Mesenchymal stem cell (in vitro differentiated cells and primary cell): ENCODE data around the gene TMSB10.

ENCODE experiments used
- DNase-seq: peaks from one replicate; pipeline ENCODE4 v3.0.0-alpha.2; 2013
- H2AFZ ChIP-seq: one replicate; pipeline ENCODE4 v1.6.1; 2013; ENCODE audit warnings: low read depth, mild to moderate bottlenecking, control low read depth, inconsistent platforms, low read length, moderate library complexity
- H2AK5ac ChIP-seq: 2 replicates; pipeline ENCODE4 v1.6.1; 2013; ENCODE audit warnings: low read length, moderate library complexity, mild to moderate bottlenecking, inconsistent platforms; ENCODE audit not compliant: severe bottlenecking
- H2BK120ac ChIP-seq: one replicate; pipeline ENCODE4 v1.6.1; 2013; ENCODE audit warnings: low read depth, mild to moderate bottlenecking, inconsistent platforms, low read length, moderate library complexity
- H2BK12ac ChIP-seq, 2 experiments: one replicate each; pipeline ENCODE4 v1.6.1; 2013; ENCODE audit warnings: inconsistent platforms in 2 of 2, low read length in 2 of 2, mild to moderate bottlenecking in 2 of 2, moderate library complexity in 2 of 2, control low read depth in 1 of 2
- H2BK15ac ChIP-seq: one replicate; pipeline ENCODE4 v1.6.1; 2013; ENCODE audit warnings: mild to moderate bottlenecking, low read depth, inconsistent platforms; ENCODE audit not compliant: poor library complexity, severe bottlenecking
- H2BK5ac ChIP-seq: 2 replicates; pipeline ENCODE4 v1.6.1; 2013; ENCODE audit warnings: low read depth, mild to moderate bottlenecking, low read length, control low read depth, inconsistent platforms; ENCODE audit not compliant: poor library complexity, severe bottlenecking
- H3K14ac ChIP-seq, 2 experiments: one replicate each; pipeline ENCODE4 v1.6.1; 2013; ENCODE audit warnings: inconsistent platforms in 2 of 2, low read length in 2 of 2, control low read depth in 1 of 2, mild to moderate bottlenecking in 1 of 2, moderate library complexity in 1 of 2
- H3K18ac ChIP-seq, 2 experiments: one replicate each; pipeline ENCODE4 v1.6.1; 2013; ENCODE audit warnings: inconsistent platforms in 2 of 2, low read length in 2 of 2, control low read depth in 1 of 2, low read depth in 1 of 2, mild to moderate bottlenecking in 1 of 2
- H3K23ac ChIP-seq, 2 experiments: one replicate each; pipeline ENCODE4 v1.6.1; 2013; ENCODE audit warnings: inconsistent platforms in 2 of 2, low read length in 2 of 2, mild to moderate bottlenecking in 2 of 2, moderate library complexity in 2 of 2, control low read depth in 1 of 2
- H3K27ac ChIP-seq: 2 replicates; pipeline ENCODE4 v1.5.1; 2013; ENCODE audit warnings: mild to moderate bottlenecking, moderate library complexity, low read length, control low read depth, inconsistent platforms; ENCODE audit not compliant: poor library complexity, severe bottlenecking
- H3K27me3 ChIP-seq, 2 experiments: 2 replicates each; pipeline versions ENCODE4 v1.6.1 to v1.7.0; 2013; ENCODE audit warnings: low read length in 2 of 2, mild to moderate bottlenecking in 2 of 2, moderate library complexity in 2 of 2, control low read depth in 1 of 2, inconsistent platforms in 1 of 2; ENCODE audit not compliant: control insufficient read depth in 1 of 2, insufficient read depth in 1 of 2
- H3K36me3 ChIP-seq, 2 experiments: 2 replicates each; pipeline versions ENCODE4 v1.6.1 to v1.7.0; 2013; ENCODE audit warnings: low read length in 2 of 2, control low read depth in 1 of 2, inconsistent platforms in 1 of 2, low read depth in 1 of 2, mild to moderate bottlenecking in 1 of 2; ENCODE audit not compliant: insufficient read depth in 2 of 2, control insufficient read depth in 1 of 2
- H3K4ac ChIP-seq, 2 experiments: one replicate each; pipeline ENCODE4 v1.6.1; 2013; ENCODE audit warnings: inconsistent platforms in 2 of 2, low read length in 2 of 2, mild to moderate bottlenecking in 2 of 2, moderate library complexity in 2 of 2, control low read depth in 1 of 2, low read depth in 1 of 2
- H3K4me1 ChIP-seq: 2 replicates; pipeline ENCODE4 v1.6.1; 2013; ENCODE audit warnings: low read depth, low read length, control low read depth; ENCODE audit not compliant: control insufficient read depth, insufficient read depth
- H3K4me2 ChIP-seq: 2 replicates; pipeline ENCODE4 v1.6.1; 2013; ENCODE audit warnings: low read length, mild to moderate bottlenecking, inconsistent platforms; ENCODE audit not compliant: poor library complexity, severe bottlenecking
- H3K4me3 ChIP-seq, 2 experiments: 2 replicates each; pipeline versions ENCODE4 v1.5.1 to v1.7.0; 2013; ENCODE audit warnings: low read length in 2 of 2, mild to moderate bottlenecking in 2 of 2, control low read depth in 1 of 2, low read depth in 1 of 2; ENCODE audit not compliant: insufficient read depth in 1 of 2
- H3K79me1 ChIP-seq: replicated peaks from 2 replicates; pipeline ENCODE4 v1.6.1; 2013; ENCODE audit warnings: mild to moderate bottlenecking, control low read depth, low read length, inconsistent platforms; ENCODE audit not compliant: poor library complexity, severe bottlenecking
- H3K9ac ChIP-seq: 2 replicates; pipeline ENCODE4 v1.7.0; 2013; ENCODE audit warnings: mild to moderate bottlenecking, low read length, moderate library complexity
- H3K9me3 ChIP-seq: 2 replicates; pipeline ENCODE4 v1.7.0; 2013; ENCODE audit warnings: mild to moderate bottlenecking, low read length; ENCODE audit not compliant: control insufficient read depth
- H4K8ac ChIP-seq: one replicate; pipeline ENCODE4 v1.6.1; 2013; ENCODE audit warnings: inconsistent platforms, mild to moderate bottlenecking, low read length, moderate library complexity
- H4K91ac ChIP-seq: one replicate; pipeline ENCODE4 v1.6.1; 2013; ENCODE audit warnings: mild to moderate bottlenecking, low read length, inconsistent platforms
- WGBS: methylation state at CpG from one replicate; pipeline ENCODE4 v1.1.7; 2013; ENCODE audit warnings: mixed read lengths; 5-methylcytosine and 5-hydroxymethylcytosine counted together

Gene TMSB10

GRCh38 chr2:84947010-84947593 lies 41.6 kb downstream of the TMSB10 start:
- DNase-seq: no peak
- Histone ChIP-seq H2AFZ (no peak overlapping the region), H4K91ac (no peak overlapping the region), H3K4me3 (no peak overlapping the region), H3K4me2 (no peak overlapping the region), H2BK5ac (no peak overlapping the region), H3K18ac (peak overlapping the region in 1 of 2 experiments; percentile 78), H3K23ac (no peak overlapping the region), H3K79me1 (no peaks in the 10 kb centered on the region), H2AK5ac (no peak overlapping the region), H3K9ac (no peak overlapping the region), H2BK15ac (no peak overlapping the region), H3K4me1 (peaks cover 8% of the 10 kb centered on the region), H3K27ac (no peak overlapping the region), H4K8ac (no peak overlapping the region), H3K14ac (no peak overlapping the region), H3K36me3 (no peaks in the 10 kb centered on the region), H3K9me3 (no peaks in the 10 kb centered on the region), H3K4ac (no peak overlapping the region), H3K27me3 (no peaks in the 10 kb centered on the region), H2BK120ac (no peak overlapping the region), H2BK12ac (no peak overlapping the region)
- over 99% methylated on average over 9 of the region's 10 CpGs for WGBS

- Histone ChIP-seq H2BK12ac (no peak overlapping the region), H3K4me3 (no peak overlapping the region), H3K9ac (no peak overlapping the region), H3K4me2 (no peak overlapping the region), H2BK5ac (no peak overlapping the region), H4K91ac (no peak overlapping the region), H2AFZ (no peak overlapping the region), H3K14ac (no peak overlapping the region), H3K4ac (no peak overlapping the region), H3K27me3 (no peaks in the 10 kb centered on the region), H2BK15ac (no peak overlapping the region), H3K79me1 (no peaks in the 10 kb centered on the region), H3K4me1 (peaks cover 6% of the 10 kb centered on the region), H3K9me3 (no peaks in the 10 kb centered on the region), H3K23ac (no peak overlapping the region), H3K36me3 (no peaks in the 10 kb centered on the region), H2BK120ac (no peak overlapping the region), H3K27ac (no peak overlapping the region), H2AK5ac (no peak overlapping the region), H3K18ac (no peak overlapping the region), H4K8ac (no peak overlapping the region)
- DNase-seq: no peak
- WGBS: 100% methylated on average over 2 of the region's 3 CpGs
Observed at GRCh38 chr2:84953535-84953934, 48.1 kb downstream of the TMSB10 start.

GRCh38 chr2:84954329-84954728 lies 48.9 kb downstream of the TMSB10 start:
- WGBS: 95% methylated on average over 6 of the region's 6 CpGs
- no peak overlapping the region for H3K18ac ChIP-seq

More at GRCh38 chr2:84954329-84954728, 48.9 kb downstream of the TMSB10 start:
- H4K91ac ChIP-seq: no peak overlapping the region
- H3K4ac ChIP-seq: no peak overlapping the region
- no peak overlapping the region for H2BK12ac ChIP-seq
- H4K8ac ChIP-seq: no peak overlapping the region
- no peaks in the 10 kb centered on the region for H3K79me1 ChIP-seq
- H3K4me3 ChIP-seq: no peak overlapping the region
- H3K23ac ChIP-seq: no peak overlapping the region
- H3K4me2 ChIP-seq: no peak overlapping the region
- H2AK5ac ChIP-seq: no peak overlapping the region
- no peak overlapping the region for H2BK5ac ChIP-seq
- no peak overlapping the region for H2BK15ac ChIP-seq
- H3K4me1 ChIP-seq: peaks cover 9% of the 10 kb centered on the region
- no peaks in the 10 kb centered on the region for H3K27me3 ChIP-seq
- no peak overlapping the region for H3K9ac ChIP-seq
- no peak for DNase-seq
- no peak overlapping the region for H2BK120ac ChIP-seq
- H3K36me3 ChIP-seq: no peaks in the 10 kb centered on the region
- no peak overlapping the region for H2AFZ ChIP-seq
- H3K14ac ChIP-seq: peak overlapping the region in 1 of 2 experiments; percentile 47
- no peak overlapping the region for H3K27ac ChIP-seq
- H3K9me3 ChIP-seq: no peaks in the 10 kb centered on the region
